ENCODE results near the gene CELF2.
A peak's percentile ranks its signal among the peaks of the same experiment; 100 is the strongest.

Gene CELF2

GRCh38 chr10:11140963-11141362 is 123.3 kb downstream of the CELF2 start:
- DNase-seq, result no peak

GRCh38 chr10:11141571-11142091 is 124.0 kb downstream of the CELF2 start:
- no peak for DNase-seq

- DNase-seq, result no peak
Measured at GRCh38 chr10:11142777-11143176, 125.1 kb downstream of the CELF2 start.

GRCh38 chr10:11143242-11143641 is 125.6 kb downstream of the CELF2 start:
- DNase-seq, result no peak

GRCh38 chr10:11144626-11145494 is 127.2 kb downstream of the CELF2 start:
- DNase-seq, result no peak

- DNase-seq, result peak; percentile 59
Measured at GRCh38 chr10:11145495-11145855, 127.8 kb downstream of the CELF2 start.

GRCh38 chr10:11146402-11147171 is 128.9 kb downstream of the CELF2 start:
- DNase-seq, result no peak

GRCh38 chr10:11147722-11148121 is 130.1 kb downstream of the CELF2 start:
- DNase-seq, result no peak

- no peak for DNase-seq
Measured at GRCh38 chr10:11148142-11149028, 130.7 kb downstream of the CELF2 start.

GRCh38 chr10:11149807-11150141 is 132.1 kb downstream of the CELF2 start:
- no peak for DNase-seq

- no peak for DNase-seq
Measured at GRCh38 chr10:11150231-11150731, 132.6 kb downstream of the CELF2 start.

GRCh38 chr10:11150879-11151415 is 133.3 kb downstream of the CELF2 start:
- no peak for DNase-seq

GRCh38 chr10:11152801-11153200 is 135.1 kb downstream of the CELF2 start:
- DNase-seq, result no peak

- no peak for DNase-seq
Measured at GRCh38 chr10:11153245-11153644, 135.6 kb downstream of the CELF2 start.

GRCh38 chr10:11153766-11154165 is 136.1 kb downstream of the CELF2 start:
- DNase-seq, result no peak

GRCh38 chr10:11154333-11154732 is 136.7 kb downstream of the CELF2 start:
- DNase-seq, result no peak

- no peak for DNase-seq
Measured at GRCh38 chr10:11154849-11155498, 137.3 kb downstream of the CELF2 start.

GRCh38 chr10:11156480-11156879 is 138.8 kb downstream of the CELF2 start:
- no peak for DNase-seq

GRCh38 chr10:11157292-11158076 is 139.8 kb downstream of the CELF2 start:
- no peak for DNase-seq

GRCh38 chr10:11158080-11158479 is 140.4 kb downstream of the CELF2 start:
- no peak for DNase-seq
